Erythroblast (primary cell): Measurements from ENCODE around the gene KCP.

Source experiments
- DNase-seq, 2 experiments: peaks; one replicate each; lab custom pipeline; 2025; lab: John Stamatoyannopoulos, UW
- GATA1 ChIP-seq: IDR thresholded peaks from 2 replicates; pipeline ENCODE4 v1.6.1; 2011; ENCODE audit warnings: low read depth, mild to moderate bottlenecking, control low read depth, low read length, moderate library complexity
- POLR2A ChIP-seq: IDR thresholded peaks from 2 replicates; pipeline ENCODE4 v1.6.1; 2011; ENCODE audit warnings: mild to moderate bottlenecking, low read length

KCP gene

DNA sequence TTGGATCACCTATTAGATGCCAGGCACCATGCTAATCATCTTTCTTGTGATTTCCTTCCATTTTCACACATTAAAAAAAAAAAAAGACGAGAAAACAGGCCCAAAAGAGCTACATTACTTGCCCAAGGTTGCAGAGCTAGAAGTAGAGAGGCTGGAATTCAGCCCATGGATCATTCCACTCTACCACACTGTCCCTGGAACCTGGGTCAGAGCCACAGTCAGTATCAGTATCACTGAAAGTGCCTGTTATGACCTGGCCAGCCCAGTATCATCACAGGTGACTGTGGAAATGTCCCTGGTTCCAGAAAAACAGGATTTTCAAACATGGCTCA, 83.6 kb downstream of the KCP start:
- DNase-seq, result no peak
- TF ChIP-seq GATA1 (no peak), POLR2A (no peak)
